GM12878 (cell line): ENCODE results near the gene TAF10. TPM values are rescaled to one million over a fixed set of nuclear protein-coding genes. Genes with fewer than 3 reads are reported as not detected.

ENCODE experiments used
- ATAC-seq: fragments of 200-7000 bp; cut with Tn5 transposase; 3 replicates; pipeline ENCODE4 v1.9.1; 2020; ENCODE audit warnings: mild to moderate bottlenecking, moderate library complexity
- BruUV-seq: library from RNA; stranded (reverse); fragments of 400-500 nt; replicated peaks from 2 replicates; lab custom pipeline; 2021; lab: Mats Ljungman, UMichigan
- CTCF ChIA-PET: fragments of 300-600 bp; sonication (Branson Sonifier 250); formaldehyde crosslinking; extraction: SDS; loops from one replicate; lab custom pipeline; 2021; ENCODE audit warnings: inconsistent platforms; lab: Yijun Ruan, JAX
- POLR2A ChIA-PET: fragments of 350-600 bp; formaldehyde crosslinking; extraction: SDS; loops from one replicate; lab custom pipeline; 2021; ENCODE audit warnings: inconsistent platforms; lab: Charles Lee
- RAD21 ChIA-PET: fragments of 300-600 bp; sonication (Branson Sonifier 250); formaldehyde crosslinking; loops from one replicate; lab custom pipeline; 2023; ENCODE audit warnings: antibody characterized with exemption; ENCODE audit not compliant: unreplicated experiment; lab: Charles Lee
- SMC1A ChIA-PET: fragments of 300-600 bp; sonication (Branson Sonifier 250); formaldehyde crosslinking; loops from one replicate; lab custom pipeline; 2023; ENCODE audit not compliant: unreplicated experiment, uncharacterized antibody; lab: Charles Lee
- DNase-seq: peaks from one replicate; pipeline ENCODE4 v3.0.0-alpha.2; 2011; ENCODE audit warnings: low read depth, low spot score
- FAIRE-seq: peaks from 3 replicates; lab custom pipeline; 2011; peaks lifted over from hg19 to GRCh38; lab: Jason Lieb, UNC
- H2AFZ ChIP-seq: 2 replicates; pipeline ENCODE4 v1.6.0; 2011; ENCODE audit warnings: low read depth, low read length, control low read depth; ENCODE audit not compliant: control insufficient read depth
- H3K27ac ChIP-seq: 2 replicates; pipeline ENCODE4 v1.5.1; 2011; ENCODE audit warnings: control low read depth; ENCODE audit not compliant: control insufficient read depth, insufficient read depth
- H3K27me3 ChIP-seq, 2 experiments: replicated peaks in 1 of 2; 2 replicates each; pipeline versions ENCODE4 v1.6.0 to v1.6.1; 2011; ENCODE audit warnings: low read length in 1 of 2; ENCODE audit not compliant: control insufficient read depth in 2 of 2, insufficient read depth in 2 of 2
- H3K36me3 ChIP-seq, 2 experiments: 2 replicates each; pipeline ENCODE4 v1.5.1; 2011; ENCODE audit warnings: low read length in 1 of 2; ENCODE audit not compliant: control insufficient read depth in 2 of 2, insufficient read depth in 2 of 2
- H3K4me1 ChIP-seq: 2 replicates; pipeline ENCODE4 v1.6.1; 2011; ENCODE audit warnings: mild to moderate bottlenecking, low read length, moderate library complexity, mixed read lengths; ENCODE audit not compliant: control insufficient read depth, insufficient read depth
- H3K4me2 ChIP-seq: 2 replicates; pipeline ENCODE4 v1.6.0; 2011; ENCODE audit warnings: control low read depth; ENCODE audit not compliant: control insufficient read depth, insufficient read depth
- H3K4me3 ChIP-seq: fragments of 200-600 bp; sonication (generic); 2 replicates; pipeline ENCODE4 v1.5.1; 2016
- H3K79me2 ChIP-seq: 2 replicates; pipeline ENCODE4 v1.6.0; 2011; ENCODE audit warnings: low read length; ENCODE audit not compliant: control insufficient read depth, insufficient read depth
- H3K9ac ChIP-seq: 2 replicates; pipeline ENCODE4 v1.8.0; 2011; ENCODE audit warnings: low read length, control low read depth, mixed read lengths; ENCODE audit not compliant: control insufficient read depth, insufficient read depth
- H3K9me3 ChIP-seq: replicated peaks from 3 replicates; pipeline ENCODE4 v1.5.1; 2011; ENCODE audit warnings: mild to moderate bottlenecking, low read length; ENCODE audit not compliant: control insufficient read depth, insufficient read depth
- H4K20me1 ChIP-seq: 2 replicates; pipeline ENCODE4 v1.6.0; 2011; ENCODE audit not compliant: control insufficient read depth, insufficient read depth
- BCL11A ChIP-seq: IDR thresholded peaks from 2 replicates; pipeline ENCODE4 v1.6.1; 2011; ENCODE audit warnings: low read depth, low read length
- BHLHE40 ChIP-seq, 2 experiments: fragments of 450-650 bp in 1 of 2; IDR thresholded peaks; 2 replicates each; pipeline ENCODE4 v1.6.1; 2011 to 2017; ENCODE audit warnings: low read depth in 2 of 2, borderline replicate concordance in 1 of 2, improper control_type of control experiment in 1 of 2, low read length in 1 of 2, mild to moderate bottlenecking in 1 of 2
- GATAD2B ChIP-seq: fragments of 450-650 bp; conservative IDR thresholded peaks from 2 replicates; pipeline ENCODE4 v1.6.1; 2017; ENCODE audit warnings: low read depth, mild to moderate bottlenecking, moderate library complexity
- IKZF1 ChIP-seq: fragments of 450-650 bp; conservative IDR thresholded peaks from 2 replicates; pipeline ENCODE4 v1.6.1; 2017; ENCODE audit warnings: antibody characterized with exemption, mild to moderate bottlenecking
- POLR2A ChIP-seq: IDR thresholded peaks from 2 replicates; pipeline ENCODE4 v1.6.1; 2011; ENCODE audit warnings: low read depth, mild to moderate bottlenecking, low read length
- POLR2AphosphoS2 ChIP-seq: IDR thresholded peaks from 2 replicates; pipeline ENCODE4 v1.6.1; 2011; ENCODE audit warnings: low read depth, mild to moderate bottlenecking, low read length, improper control_type of control experiment, moderate library complexity
- RAD21 ChIP-seq: IDR thresholded peaks from 2 replicates; pipeline ENCODE4 v1.6.1; 2011; ENCODE audit warnings: mild to moderate bottlenecking, low read depth, low read length, moderate library complexity; ENCODE audit not compliant: insufficient read depth
- TCF12 ChIP-seq: IDR thresholded peaks from 2 replicates; pipeline ENCODE4 v1.6.1; 2011; ENCODE audit warnings: low read depth, mild to moderate bottlenecking, low read length
- WGBS: methylation state at CpG from one replicate; pipeline ENCODE4 v1.1.6; 2016; ENCODE audit warnings: low lambda C conversion rate; ENCODE audit not compliant: insufficient replicate concordance, insufficient coverage; ENCODE audit errors: missing lambda C conversion rate; 5-methylcytosine and 5-hydroxymethylcytosine counted together
- in situ Hi-C: fragments of 300-500 bp; cut with MboI; formaldehyde crosslinking; loops from 9 replicates; pipeline ENCODE4 v1.14.3; 2018; ENCODE audit warnings: mixed read lengths
- intact Hi-C: fragments of 100-400 bp; cut with micrococcal nuclease; formaldehyde crosslinking; loops from one replicate; pipeline ENCODE4 v1.14.2; 2022; ENCODE audit not compliant: unreplicated experiment
- polyA plus RNA-seq, 11 experiments: library from polyadenylated mRNA; depleted of rRNA in 4 of 11; unstranded in 6 of 11; stranded (reverse) in 5 of 11; fragments of >200 nt; fragmentation: Nextera tagmentation in 4 of 11; fragmentation: Illumina TruSeq in 1 of 11; extraction: Ambion mirVana in 4 of 11; extraction: Trizol in 1 of 11; gene quantifications; 1 replicate in 1 of 11; 2 replicates in 10 of 11; pipeline versions ENCODE4 v1.2.1 to v1.2.3, GENCODE V29; 2011 to 2016; ENCODE audit warnings: inconsistent platforms in 2 of 11, missing spikeins in 2 of 11, low read depth in 1 of 11
- total RNA-seq, 4 experiments: library from RNA; depleted of rRNA in 3 of 4; stranded (reverse); fragments of >200 nt in 3 of 4; fragmentation: Illumina TruSeq in 1 of 4; extraction: Trizol in 1 of 4; gene quantifications; 2 replicates each; pipeline versions ENCODE4 v1.2.1 to v1.2.3, GENCODE V29; 2013 to 2021
- TF ChIP-seq, protein P1 (sequence below): fragments of 450-650 bp; IDR thresholded peaks from 2 replicates; pipeline ENCODE4 v1.6.1; 2017; ENCODE audit warnings: mild to moderate bottlenecking, moderate library complexity
- TF ChIP-seq, protein P2 (sequence below): fragments of 450-650 bp; IDR thresholded peaks from 2 replicates; pipeline ENCODE4 v1.6.1; 2017; ENCODE audit warnings: borderline replicate concordance

The TAF10 gene
- total and polyA plus RNA-seq, 10 of the 15 experiments (the other 5 are each of a cell fraction or from before 2014, with no cell fraction given): 26.7 to 251 (median 149) TPM

DNA sequence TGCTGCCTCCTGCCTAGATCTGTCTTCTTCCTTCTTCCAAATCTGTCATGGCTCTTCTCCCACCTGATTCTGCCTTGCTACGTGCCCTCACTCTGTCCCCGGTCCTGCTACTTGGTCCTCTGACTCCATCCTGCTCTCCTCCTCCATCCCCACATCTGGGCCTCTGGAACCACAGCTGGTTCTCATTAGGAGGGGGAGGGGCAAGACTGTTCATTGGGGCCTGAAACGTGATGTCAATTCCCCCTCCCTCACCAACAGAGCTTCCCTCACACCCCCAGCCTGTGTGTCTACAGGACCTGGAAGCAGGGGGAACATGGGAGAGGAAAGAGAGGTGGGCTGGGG lies 34.5 kb upstream of the TAF10 start:
- ChIA-PET RAD21 (interaction anchor here (0.9 to 1.4 kb wide), 4 partner anchors 19 to 42 kb away, joined by 3 to 4 read pairs (median 4); partner anchors contain the start of genes MRPL17 and TPP1), SMC1A (interaction anchor here (0.9 to 3.4 kb wide), 7 partner anchors 14 to 99 kb away, joined by 3 to 14 read pairs (median 5); partner anchors contain the start of genes MRPL17 and TPP1), CTCF (interaction anchor here (0.7 to 4.7 kb wide), 8 partner anchors 8 to 58 kb away, joined by 3 to 22 read pairs (median 4); partner anchors contain the start of genes MRPL17 and TPP1)
- no peaks in the 10 kb centered on the region for H4K20me1 ChIP-seq
- in situ Hi-C loops (no loop called here), intact Hi-C loops (no loop called here)
- no peaks in the 10 kb centered on the region for H3K27me3 ChIP-seq
- peak overlapping the region; percentile 68 for H3K27ac ChIP-seq
- ATAC-seq: no peak; the same call in 1 of the 3 replicates
- peak overlapping the region; percentile 59 for H2AFZ ChIP-seq
- no TSS peak for BruUV-seq
- no peaks in the 10 kb centered on the region for H3K9me3 ChIP-seq
- DNase-seq: no peak
- no peaks in the 10 kb centered on the region for H3K36me3 ChIP-seq
- no peaks in the 10 kb centered on the region for H3K79me2 ChIP-seq
- peaks cover 21% of the 10 kb centered on the region for H3K4me1 ChIP-seq
- H3K4me3 ChIP-seq: no peak overlapping the region
- H3K4me2 ChIP-seq: peak overlapping the region; percentile 85
- FAIRE-seq: no peak
- peak overlapping the region; percentile 17; the same call in 1 of the 2 replicates for H3K9ac ChIP-seq
- 0 out of 2 replicates have a peak, but pooled peaks have one; percentile 34 for TF ChIP-seq TCF12
- TF ChIP-seq POLR2A: no peak
- TF ChIP-seq, all 136 proteins: peak for 1
- POLR2A ChIA-PET: interaction anchor here (0.6 to 2.5 kb wide), 6 partner anchors 28 to 131 kb away, joined by 3 to 10 read pairs (median 3); partner anchors contain the start of gene TAF10
- 44% methylated on average over 3 of the region's 3 CpGs for WGBS

DNA sequence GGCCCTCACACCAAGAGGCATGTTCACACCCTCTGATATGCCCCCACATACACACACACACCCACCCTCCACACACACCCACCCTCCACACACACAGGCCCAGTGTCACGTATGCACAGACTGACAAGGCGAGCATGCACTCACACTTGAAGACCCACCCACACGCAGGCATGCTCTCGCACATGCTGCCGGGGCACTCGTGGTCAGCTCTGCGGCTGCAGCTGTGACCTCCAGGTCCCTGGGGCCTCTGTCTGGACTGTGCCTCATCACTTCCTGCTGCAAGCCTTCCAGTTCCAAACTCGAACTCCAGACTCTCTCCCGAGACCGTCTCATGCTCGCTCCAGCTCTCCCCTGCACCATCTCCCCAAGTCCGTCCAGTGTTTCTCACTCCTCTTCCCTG lies 34.1 kb upstream of the TAF10 start:
- Histone ChIP-seq H3K4me3 (no peak overlapping the region), H4K20me1 (no peaks in the 10 kb centered on the region), H3K79me2 (no peaks in the 10 kb centered on the region), H3K4me1 (peaks cover 21% of the 10 kb centered on the region), H3K9me3 (no peaks in the 10 kb centered on the region), H3K4me2 (peak overlapping the region; percentile 85), H2AFZ (peak overlapping the region; percentile 59; the same call in 1 of the 2 replicates), H3K27me3 (no peaks in the 10 kb centered on the region), H3K9ac (no peak overlapping the region), H3K27ac (no peak overlapping the region), H3K36me3 (no peaks in the 10 kb centered on the region)
- FAIRE-seq: no peak
- CTCF ChIA-PET: interaction anchor here (1.1 to 4.7 kb wide), 3 partner anchors 13 to 18 kb away, joined by 3 to 22 read pairs (median 6); no protein-coding TSS in a partner anchor
- POLR2A ChIA-PET: interaction anchor here (0.7 to 2.5 kb wide), 3 partner anchors 34 to 119 kb away, joined by 3 to 10 read pairs (median 3); partner anchors contain the start of gene TAF10
- ATAC-seq: peak; percentile 37
- 50% methylated on average over 11 of the region's 12 CpGs for WGBS
- SMC1A ChIA-PET: interaction anchor here (1.4 to 1.6 kb wide), 3 partner anchors 14 to 38 kb away, joined by 5 to 8 read pairs (median 6); partner anchors contain the start of gene MRPL17
- intact Hi-C loops (no loop called here), in situ Hi-C loops (no loop called here)
- RAD21 ChIA-PET: interaction anchor here (1.4 kb wide), 1 partner anchor 18 kb away, joined by 3 read pairs; no protein-coding TSS in a partner anchor
- DNase-seq: no peak
- BruUV-seq: no TSS peak
- TF ChIP-seq, protein P1, sequence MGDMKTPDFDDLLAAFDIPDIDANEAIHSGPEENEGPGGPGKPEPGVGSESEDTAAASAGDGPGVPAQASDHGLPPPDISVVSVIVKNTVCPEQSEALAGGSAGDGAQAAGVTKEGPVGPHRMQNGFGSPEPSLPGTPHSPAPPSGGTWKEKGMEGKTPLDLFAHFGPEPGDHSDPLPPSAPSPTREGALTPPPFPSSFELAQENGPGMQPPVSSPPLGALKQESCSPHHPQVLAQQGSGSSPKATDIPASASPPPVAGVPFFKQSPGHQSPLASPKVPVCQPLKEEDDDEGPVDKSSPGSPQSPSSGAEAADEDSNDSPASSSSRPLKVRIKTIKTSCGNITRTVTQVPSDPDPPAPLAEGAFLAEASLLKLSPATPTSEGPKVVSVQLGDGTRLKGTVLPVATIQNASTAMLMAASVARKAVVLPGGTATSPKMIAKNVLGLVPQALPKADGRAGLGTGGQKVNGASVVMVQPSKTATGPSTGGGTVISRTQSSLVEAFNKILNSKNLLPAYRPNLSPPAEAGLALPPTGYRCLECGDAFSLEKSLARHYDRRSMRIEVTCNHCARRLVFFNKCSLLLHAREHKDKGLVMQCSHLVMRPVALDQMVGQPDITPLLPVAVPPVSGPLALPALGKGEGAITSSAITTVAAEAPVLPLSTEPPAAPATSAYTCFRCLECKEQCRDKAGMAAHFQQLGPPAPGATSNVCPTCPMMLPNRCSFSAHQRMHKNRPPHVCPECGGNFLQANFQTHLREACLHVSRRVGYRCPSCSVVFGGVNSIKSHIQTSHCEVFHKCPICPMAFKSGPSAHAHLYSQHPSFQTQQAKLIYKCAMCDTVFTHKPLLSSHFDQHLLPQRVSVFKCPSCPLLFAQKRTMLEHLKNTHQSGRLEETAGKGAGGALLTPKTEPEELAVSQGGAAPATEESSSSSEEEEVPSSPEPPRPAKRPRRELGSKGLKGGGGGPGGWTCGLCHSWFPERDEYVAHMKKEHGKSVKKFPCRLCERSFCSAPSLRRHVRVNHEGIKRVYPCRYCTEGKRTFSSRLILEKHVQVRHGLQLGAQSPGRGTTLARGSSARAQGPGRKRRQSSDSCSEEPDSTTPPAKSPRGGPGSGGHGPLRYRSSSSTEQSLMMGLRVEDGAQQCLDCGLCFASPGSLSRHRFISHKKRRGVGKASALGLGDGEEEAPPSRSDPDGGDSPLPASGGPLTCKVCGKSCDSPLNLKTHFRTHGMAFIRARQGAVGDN: peak; percentile 47; the same call in 1 of the 2 replicates
- TF ChIP-seq TCF12 (0 out of 2 replicates have a peak, but pooled peaks have one; percentile 43), RAD21 (no peak), IKZF1 (peak; percentile 30; the same call in 1 of the 2 replicates), BCL11A (0 out of 2 replicates have a peak, but pooled peaks have one; percentile 42), BHLHE40 (IDR thresholded peaks at IDR 0.05; ENCODE audit: borderline replicate concordance in 1 of 2, low read depth in 2 of 2, low read length in 1 of 2) (peak; percentile 84 to 89), POLR2AphosphoS2 (no peak), GATAD2B (0 out of 2 replicates have a peak, but pooled peaks have one; percentile 24)
- TF ChIP-seq, protein P2, sequence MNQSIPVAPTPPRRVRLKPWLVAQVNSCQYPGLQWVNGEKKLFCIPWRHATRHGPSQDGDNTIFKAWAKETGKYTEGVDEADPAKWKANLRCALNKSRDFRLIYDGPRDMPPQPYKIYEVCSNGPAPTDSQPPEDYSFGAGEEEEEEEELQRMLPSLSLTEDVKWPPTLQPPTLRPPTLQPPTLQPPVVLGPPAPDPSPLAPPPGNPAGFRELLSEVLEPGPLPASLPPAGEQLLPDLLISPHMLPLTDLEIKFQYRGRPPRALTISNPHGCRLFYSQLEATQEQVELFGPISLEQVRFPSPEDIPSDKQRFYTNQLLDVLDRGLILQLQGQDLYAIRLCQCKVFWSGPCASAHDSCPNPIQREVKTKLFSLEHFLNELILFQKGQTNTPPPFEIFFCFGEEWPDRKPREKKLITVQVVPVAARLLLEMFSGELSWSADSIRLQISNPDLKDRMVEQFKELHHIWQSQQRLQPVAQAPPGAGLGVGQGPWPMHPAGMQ: no peak
